Activated CD4-positive, alpha-beta T cell treated with anti-CD3 and anti-CD28 coated beads for 36 hours (primary cell): Measurements from ENCODE around the gene ENAH. TPM values are rescaled to one million over a fixed set of nuclear protein-coding genes. Genes with fewer than 3 reads are reported as not detected.

Source experiments
- ATAC-seq: fragments of 200-7000 bp; cut with Tn5 transposase; one replicate; pipeline ENCODE4 v1.10.0; 2021; ENCODE audit warnings: mild to moderate bottlenecking, moderate library complexity
- CTCF ChIA-PET: fragments of 350-600 bp; sonication (Branson Sonifier 250); formaldehyde crosslinking; loops from one replicate; lab custom pipeline; 2021; ENCODE audit warnings: antibody characterized with exemption; lab: Charles Lee
- POLR2A ChIA-PET: fragments of 350-600 bp; sonication (Branson Sonifier 250); formaldehyde crosslinking; loops from one replicate; lab custom pipeline; 2021; ENCODE audit warnings: antibody characterized with exemption, inconsistent platforms; lab: Charles Lee
- DNase-seq: peaks from one replicate; pipeline ENCODE4 v3.0.0-alpha.2; 2020
- H3K27ac Mint-ChIP-seq: one replicate; pipeline ENCODE4 v1.8.0; 2021; ENCODE audit warnings: mixed read lengths
- H3K27me3 Mint-ChIP-seq: one replicate; pipeline ENCODE4 v1.8.0; 2021; ENCODE audit warnings: mixed read lengths
- H3K36me3 Mint-ChIP-seq: one replicate; pipeline ENCODE4 v1.8.0; 2021; ENCODE audit warnings: low read depth, mixed read lengths
- H3K4me1 Mint-ChIP-seq: one replicate; pipeline ENCODE4 v1.8.0; 2021; ENCODE audit warnings: mixed read lengths
- H3K4me3 Mint-ChIP-seq: one replicate; pipeline ENCODE4 v1.8.0; 2021; ENCODE audit warnings: mild to moderate bottlenecking, moderate library complexity, mixed read lengths
- H3K9me3 Mint-ChIP-seq: one replicate; pipeline ENCODE4 v1.8.0; 2021; ENCODE audit warnings: low read depth, mixed read lengths
- intact Hi-C, 2 experiments: fragments of 100-400 bp; cut with DNase I in 1 of 2; cut with micrococcal nuclease in 1 of 2; formaldehyde crosslinking; loops; one replicate each; pipeline versions ENCODE4 v1.14.2 to v1.15.1; 2022 to 2024; cut with DNase I, micrococcal nuclease
- total RNA-seq, 2 experiments: library from RNA; stranded (reverse); gene quantifications; one replicate each; pipeline ENCODE4 v1.2.3, GENCODE V29; 2021

Gene ENAH
- total RNA-seq, 2 experiments from 2014 or later: 0.62 to 0.81 TPM

DNA sequence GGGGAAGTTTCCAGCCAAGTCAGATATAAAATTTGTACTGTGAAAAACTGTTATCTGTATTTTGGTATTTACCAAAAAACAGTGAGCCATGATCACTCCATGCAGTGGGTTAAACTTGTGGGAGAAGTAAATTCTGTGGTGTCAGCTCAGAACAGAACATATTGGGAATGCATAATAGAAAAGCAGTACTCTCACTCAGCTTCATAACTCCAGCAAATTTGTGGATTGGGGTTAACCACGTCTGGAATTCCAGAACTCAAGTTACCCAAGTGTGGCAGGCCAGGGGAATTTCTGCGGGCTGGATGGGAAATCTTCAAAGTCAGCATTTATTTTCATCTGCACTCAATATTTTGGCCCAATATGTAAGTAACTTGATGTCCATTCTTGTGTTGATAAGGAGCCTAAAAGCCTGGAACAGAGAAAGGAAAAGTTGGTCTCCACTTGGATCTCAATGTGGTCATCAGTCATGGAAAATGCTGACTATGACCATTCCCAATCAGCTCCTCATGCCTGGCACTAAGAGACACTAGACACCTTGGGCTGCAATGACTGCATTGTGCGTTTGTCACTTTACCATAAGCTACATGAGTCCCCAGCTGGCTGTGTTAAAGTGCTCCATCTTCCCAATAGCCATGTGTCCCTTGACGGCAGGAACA, 39.1 kb upstream of the ENAH start:
- H3K27ac Mint-ChIP-seq: no peak overlapping the region
- no peak for ATAC-seq
- H3K9me3 Mint-ChIP-seq: no peaks in the 10 kb centered on the region
- H3K4me3 Mint-ChIP-seq: no peak overlapping the region
- CTCF ChIA-PET: interaction anchor here (1.5 kb wide), 1 partner anchor 36 kb away, joined by 3 read pairs; no protein-coding TSS in a partner anchor
- intact Hi-C loops: no loop called here
- no peak for DNase-seq
- no peaks in the 10 kb centered on the region for H3K4me1 Mint-ChIP-seq
- POLR2A ChIA-PET: interaction anchor here (0.6 kb wide), 1 partner anchor 32 kb away, joined by 5 read pairs; no protein-coding TSS in a partner anchor
- H3K36me3 Mint-ChIP-seq: no peaks in the 10 kb centered on the region
- H3K27me3 Mint-ChIP-seq: peaks cover 2% of the 10 kb centered on the region

GRCh38 chr1:225691377-225691776, 38.5 kb upstream of the ENAH start:
- ChIA-PET POLR2A (interaction anchor here (0.6 kb wide), 1 partner anchor 33 kb away, joined by 5 read pairs; no protein-coding TSS in a partner anchor), CTCF (interaction anchor here (0.8 to 1.5 kb wide), 3 partner anchors 14 to 36 kb away, joined by 3 read pairs; no protein-coding TSS in a partner anchor)
- DNase-seq (no peak), ATAC-seq (no peak)
- H3K27me3 Mint-ChIP-seq: peaks cover 2% of the 10 kb centered on the region
- intact Hi-C loops: no loop called here
- no peaks in the 10 kb centered on the region for H3K9me3 Mint-ChIP-seq
- H3K36me3 Mint-ChIP-seq: no peaks in the 10 kb centered on the region
- H3K4me3 Mint-ChIP-seq: no peak overlapping the region
- H3K27ac Mint-ChIP-seq: no peak overlapping the region
- no peaks in the 10 kb centered on the region for H3K4me1 Mint-ChIP-seq

- peaks cover 2% of the 10 kb centered on the region for H3K27me3 Mint-ChIP-seq
- DNase-seq (no peak), ATAC-seq (no peak)
- no peaks in the 10 kb centered on the region for H3K36me3 Mint-ChIP-seq
- no peak overlapping the region for H3K27ac Mint-ChIP-seq
- ChIA-PET POLR2A (no interaction called here), CTCF (interaction anchor here (0.6 kb wide), 1 partner anchor 30 kb away, joined by 3 read pairs; no protein-coding TSS in a partner anchor)
- intact Hi-C loops: no loop called here
- H3K9me3 Mint-ChIP-seq: no peaks in the 10 kb centered on the region
- H3K4me1 Mint-ChIP-seq: no peaks in the 10 kb centered on the region
- H3K4me3 Mint-ChIP-seq: no peak overlapping the region
Observed at GRCh38 chr1:225689882-225690459, 37.0 kb upstream of the ENAH start.

DNA sequence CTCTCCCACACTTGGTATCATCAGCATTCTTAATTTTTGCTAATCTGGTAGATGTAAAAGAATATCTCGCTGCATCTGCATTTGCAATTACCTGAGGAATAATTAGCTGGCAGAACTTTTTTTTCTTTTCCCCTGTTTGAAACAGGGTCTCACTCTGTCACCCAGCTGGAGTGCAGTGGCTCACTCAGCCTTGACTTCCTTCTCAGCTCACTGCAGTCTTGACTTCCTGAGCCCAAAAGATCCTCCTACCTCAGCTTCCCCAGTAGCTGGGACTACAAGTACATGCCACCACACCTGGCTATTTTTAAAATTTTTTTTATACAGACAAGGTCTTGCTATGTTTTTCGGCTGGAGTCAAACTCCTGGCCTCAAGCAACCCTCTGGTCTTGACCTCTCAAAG, 35.4 kb upstream of the ENAH start:
- H3K4me3 Mint-ChIP-seq: no peak overlapping the region
- CTCF ChIA-PET: no interaction called here
- H3K4me1 Mint-ChIP-seq: no peaks in the 10 kb centered on the region
- POLR2A ChIA-PET: no interaction called here
- ATAC-seq (no peak), DNase-seq (no peak)
- H3K36me3 Mint-ChIP-seq: no peaks in the 10 kb centered on the region
- H3K27ac Mint-ChIP-seq: no peak overlapping the region
- intact Hi-C loops: no loop called here
- peaks cover 2% of the 10 kb centered on the region for H3K27me3 Mint-ChIP-seq
- no peaks in the 10 kb centered on the region for H3K9me3 Mint-ChIP-seq

GRCh38 chr1:225685476-225686176, 32.7 kb upstream of the ENAH start:
- intact Hi-C loops: no loop called here
- no peaks in the 10 kb centered on the region for H3K9me3 Mint-ChIP-seq
- H3K27me3 Mint-ChIP-seq: peaks cover under 1% of the 10 kb centered on the region
- ATAC-seq (no peak), DNase-seq (no peak)
- H3K36me3 Mint-ChIP-seq: no peaks in the 10 kb centered on the region
- H3K4me1 Mint-ChIP-seq: no peaks in the 10 kb centered on the region
- POLR2A ChIA-PET: no interaction called here
- CTCF ChIA-PET: no interaction called here
- no peak overlapping the region for H3K27ac Mint-ChIP-seq
- H3K4me3 Mint-ChIP-seq: no peak overlapping the region

DNA sequence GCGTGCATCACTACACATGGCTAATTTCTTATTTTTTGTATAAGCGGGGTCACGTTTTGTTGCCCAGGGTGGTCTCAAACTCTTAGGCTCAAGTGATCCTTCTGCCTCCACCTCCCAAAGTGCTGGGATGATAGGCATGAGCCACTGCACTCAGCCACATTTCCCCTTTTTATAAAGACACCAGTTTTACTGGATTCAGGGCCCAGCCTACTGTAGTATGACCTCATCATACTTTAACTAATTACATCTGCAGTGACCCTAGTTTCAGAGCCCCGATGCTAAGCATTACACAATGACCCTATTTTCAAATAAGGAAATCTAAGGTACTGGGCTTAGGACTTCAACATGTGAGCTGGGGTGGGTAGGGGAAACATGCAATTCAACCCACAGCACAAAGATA, 31.8 kb upstream of the ENAH start:
- no peaks in the 10 kb centered on the region for H3K9me3 Mint-ChIP-seq
- H3K36me3 Mint-ChIP-seq: no peaks in the 10 kb centered on the region
- no peak overlapping the region for H3K4me3 Mint-ChIP-seq
- no peaks in the 10 kb centered on the region for H3K4me1 Mint-ChIP-seq
- ATAC-seq: no peak
- DNase-seq: no peak
- H3K27me3 Mint-ChIP-seq: peaks cover 6% of the 10 kb centered on the region
- ChIA-PET CTCF (no interaction called here), POLR2A (no interaction called here)
- intact Hi-C loops: no loop called here
- no peak overlapping the region for H3K27ac Mint-ChIP-seq

GRCh38 chr1:225681231-225681630, 28.3 kb upstream of the ENAH start:
- ChIA-PET CTCF (no interaction called here), POLR2A (interaction anchor here (0.6 kb wide), 1 partner anchor 285 kb away, joined by 3 read pairs; no protein-coding TSS in a partner anchor)
- intact Hi-C loops: no loop called here
- H3K4me1 Mint-ChIP-seq: no peaks in the 10 kb centered on the region
- H3K4me3 Mint-ChIP-seq: no peak overlapping the region
- ATAC-seq (no peak), DNase-seq (no peak)
- H3K27ac Mint-ChIP-seq: no peak overlapping the region
- peaks cover 24% of the 10 kb centered on the region for H3K27me3 Mint-ChIP-seq
- no peaks in the 10 kb centered on the region for H3K9me3 Mint-ChIP-seq
- no peaks in the 10 kb centered on the region for H3K36me3 Mint-ChIP-seq

- intact Hi-C loops: no loop called here
- Mint-ChIP-seq H3K9me3 (no peaks in the 10 kb centered on the region), H3K4me1 (no peaks in the 10 kb centered on the region), H3K36me3 (no peaks in the 10 kb centered on the region), H3K27me3 (peaks cover 33% of the 10 kb centered on the region), H3K4me3 (no peak overlapping the region), H3K27ac (no peak overlapping the region)
- DNase-seq (no peak), ATAC-seq (no peak)
- CTCF ChIA-PET: no interaction called here
- POLR2A ChIA-PET: no interaction called here
Observed at GRCh38 chr1:225678545-225678944, 25.6 kb upstream of the ENAH start.

- POLR2A ChIA-PET: no interaction called here
- no peak for DNase-seq
- Mint-ChIP-seq H3K27ac (no peak overlapping the region), H3K4me3 (no peak overlapping the region), H3K4me1 (no peaks in the 10 kb centered on the region), H3K9me3 (no peaks in the 10 kb centered on the region), H3K36me3 (no peaks in the 10 kb centered on the region), H3K27me3 (peaks cover 33% of the 10 kb centered on the region)
- intact Hi-C loops: no loop called here
- no peak for ATAC-seq
- CTCF ChIA-PET: interaction anchor here (0.6 to 1.3 kb wide), 4 partner anchors 13 to 136 kb away, joined by 3 read pairs; no protein-coding TSS in a partner anchor
Observed at GRCh38 chr1:225677350-225678124, 24.6 kb upstream of the ENAH start.

- ATAC-seq: no peak
- Mint-ChIP-seq H3K27ac (no peak overlapping the region), H3K4me1 (no peaks in the 10 kb centered on the region), H3K9me3 (no peaks in the 10 kb centered on the region), H3K4me3 (no peak overlapping the region), H3K36me3 (no peaks in the 10 kb centered on the region), H3K27me3 (peaks cover 26% of the 10 kb centered on the region)
- no peak for DNase-seq
- CTCF ChIA-PET: no interaction called here
- intact Hi-C loops: no loop called here
- POLR2A ChIA-PET: no interaction called here
Observed at GRCh38 chr1:225674381-225674780, 21.5 kb upstream of the ENAH start.
